GM12878 (cell line): ENCODE data around the gene CSNK2A1. TPM values are rescaled to one million over a fixed set of nuclear protein-coding genes. Genes with fewer than 3 reads are reported as not detected.

ENCODE experiments used
- ATAC-seq: fragments of 200-7000 bp; cut with Tn5 transposase; 3 replicates; pipeline ENCODE4 v1.9.1; 2020; ENCODE audit warnings: mild to moderate bottlenecking, moderate library complexity
- BruUV-seq: library from RNA; stranded (reverse); fragments of 400-500 nt; replicated peaks from 2 replicates; lab custom pipeline; 2021; lab: Mats Ljungman, UMichigan
- CTCF ChIA-PET: fragments of 300-600 bp; sonication (Branson Sonifier 250); formaldehyde crosslinking; extraction: SDS; loops from one replicate; lab custom pipeline; 2021; ENCODE audit warnings: inconsistent platforms; lab: Yijun Ruan, JAX
- POLR2A ChIA-PET: fragments of 350-600 bp; formaldehyde crosslinking; extraction: SDS; loops from one replicate; lab custom pipeline; 2021; ENCODE audit warnings: inconsistent platforms; lab: Charles Lee
- RAD21 ChIA-PET: fragments of 300-600 bp; sonication (Branson Sonifier 250); formaldehyde crosslinking; loops from one replicate; lab custom pipeline; 2023; ENCODE audit warnings: antibody characterized with exemption; ENCODE audit not compliant: unreplicated experiment; lab: Charles Lee
- SMC1A ChIA-PET: fragments of 300-600 bp; sonication (Branson Sonifier 250); formaldehyde crosslinking; loops from one replicate; lab custom pipeline; 2023; ENCODE audit not compliant: unreplicated experiment, uncharacterized antibody; lab: Charles Lee
- DNase-seq: peaks from one replicate; pipeline ENCODE4 v3.0.0-alpha.2; 2011; ENCODE audit warnings: low read depth, low spot score
- FAIRE-seq: peaks from 3 replicates; lab custom pipeline; 2011; peaks lifted over from hg19 to GRCh38; lab: Jason Lieb, UNC
- H2AFZ ChIP-seq: 2 replicates; pipeline ENCODE4 v1.6.0; 2011; ENCODE audit warnings: low read depth, low read length, control low read depth; ENCODE audit not compliant: control insufficient read depth
- H3K27ac ChIP-seq: 2 replicates; pipeline ENCODE4 v1.5.1; 2011; ENCODE audit warnings: control low read depth; ENCODE audit not compliant: control insufficient read depth, insufficient read depth
- H3K27me3 ChIP-seq, 2 experiments: replicated peaks in 1 of 2; 2 replicates each; pipeline versions ENCODE4 v1.6.0 to v1.6.1; 2011; ENCODE audit warnings: low read length in 1 of 2; ENCODE audit not compliant: control insufficient read depth in 2 of 2, insufficient read depth in 2 of 2
- H3K36me3 ChIP-seq, 2 experiments: 2 replicates each; pipeline ENCODE4 v1.5.1; 2011; ENCODE audit warnings: low read length in 1 of 2; ENCODE audit not compliant: control insufficient read depth in 2 of 2, insufficient read depth in 2 of 2
- H3K4me1 ChIP-seq: 2 replicates; pipeline ENCODE4 v1.6.1; 2011; ENCODE audit warnings: mild to moderate bottlenecking, low read length, moderate library complexity, mixed read lengths; ENCODE audit not compliant: control insufficient read depth, insufficient read depth
- H3K4me2 ChIP-seq: 2 replicates; pipeline ENCODE4 v1.6.0; 2011; ENCODE audit warnings: control low read depth; ENCODE audit not compliant: control insufficient read depth, insufficient read depth
- H3K4me3 ChIP-seq: fragments of 200-600 bp; sonication (generic); 2 replicates; pipeline ENCODE4 v1.5.1; 2016
- H3K79me2 ChIP-seq: 2 replicates; pipeline ENCODE4 v1.6.0; 2011; ENCODE audit warnings: low read length; ENCODE audit not compliant: control insufficient read depth, insufficient read depth
- H3K9ac ChIP-seq: 2 replicates; pipeline ENCODE4 v1.8.0; 2011; ENCODE audit warnings: low read length, control low read depth, mixed read lengths; ENCODE audit not compliant: control insufficient read depth, insufficient read depth
- H3K9me3 ChIP-seq: replicated peaks from 3 replicates; pipeline ENCODE4 v1.5.1; 2011; ENCODE audit warnings: mild to moderate bottlenecking, low read length; ENCODE audit not compliant: control insufficient read depth, insufficient read depth
- H4K20me1 ChIP-seq: 2 replicates; pipeline ENCODE4 v1.6.0; 2011; ENCODE audit not compliant: control insufficient read depth, insufficient read depth
- CHD1 ChIP-seq: IDR thresholded peaks from 2 replicates; pipeline ENCODE4 v1.6.1; 2012; ENCODE audit warnings: low read depth, low read length, improper control_type of control experiment
- CREM ChIP-seq: IDR thresholded peaks from 2 replicates; pipeline ENCODE4 v1.6.1; 2014; ENCODE audit warnings: antibody characterized with exemption, low read depth
- DPF2 ChIP-seq: fragments of 450-650 bp; IDR thresholded peaks from 2 replicates; pipeline ENCODE4 v1.6.1; 2017; ENCODE audit warnings: mild to moderate bottlenecking
- ETV6 ChIP-seq, 2 experiments: fragments of 450-650 bp in 1 of 2; IDR thresholded peaks in 1 of 2; conservative IDR thresholded peaks in 1 of 2; 2 replicates each; pipeline ENCODE4 v1.6.1; 2014; ENCODE audit warnings: antibody characterized with exemption in 1 of 2, borderline replicate concordance in 1 of 2, low read depth in 1 of 2, mild to moderate bottlenecking in 1 of 2, moderate library complexity in 1 of 2
- FOXM1 ChIP-seq: IDR thresholded peaks from 2 replicates; pipeline ENCODE4 v1.6.1; 2012; ENCODE audit warnings: low read depth, mild to moderate bottlenecking, inconsistent platforms, low read length, moderate library complexity
- HDAC6 ChIP-seq: fragments of 200-600 bp; sonication (generic); IDR thresholded peaks from one replicate; pipeline ENCODE4 v1.8.0; 2017; ENCODE audit warnings: antibody characterized with exemption; ENCODE audit not compliant: unreplicated experiment
- IRF3 ChIP-seq: fragments of 450-650 bp; IDR thresholded peaks from 2 replicates; pipeline ENCODE4 v1.6.1; 2014; ENCODE audit warnings: mild to moderate bottlenecking
- IRF4 ChIP-seq: IDR thresholded peaks from 2 replicates; pipeline ENCODE4 v1.6.1; 2011; ENCODE audit warnings: low read depth, low read length
- LARP7 ChIP-seq: fragments of 450-650 bp; IDR thresholded peaks from 2 replicates; pipeline ENCODE4 v1.6.1; 2017; ENCODE audit warnings: mild to moderate bottlenecking
- MAX ChIP-seq: IDR thresholded peaks from 2 replicates; pipeline ENCODE4 v1.6.1; 2012; ENCODE audit warnings: low read depth, low read length, improper control_type of control experiment
- NFIC ChIP-seq: IDR thresholded peaks from 2 replicates; pipeline ENCODE4 v1.6.1; 2012; ENCODE audit warnings: low read depth, mild to moderate bottlenecking, inconsistent platforms, low read length, moderate library complexity
- NR2F1 ChIP-seq: fragments of 450-650 bp; conservative IDR thresholded peaks from 2 replicates; pipeline ENCODE4 v1.6.1; 2017; ENCODE audit warnings: mild to moderate bottlenecking
- NRF1 ChIP-seq: conservative IDR thresholded peaks from 2 replicates; pipeline ENCODE4 v1.6.1; 2011; ENCODE audit warnings: mild to moderate bottlenecking, low read depth, low read length, improper control_type of control experiment
- PKNOX1 ChIP-seq: fragments of 450-650 bp; IDR thresholded peaks from 2 replicates; pipeline ENCODE4 v1.6.1; 2016; ENCODE audit warnings: mild to moderate bottlenecking
- POLR2A ChIP-seq: IDR thresholded peaks from 2 replicates; pipeline ENCODE4 v1.6.1; 2011; ENCODE audit warnings: low read depth, mild to moderate bottlenecking, low read length
- SREBF2 ChIP-seq: IDR thresholded peaks from 2 replicates; pipeline ENCODE4 v1.6.1; 2012; ENCODE audit warnings: mild to moderate bottlenecking, low read length
- STAT1 ChIP-seq: fragments of 450-650 bp; conservative IDR thresholded peaks from 2 replicates; pipeline ENCODE4 v1.6.1; 2014; ENCODE audit warnings: antibody characterized with exemption, mild to moderate bottlenecking
- ZNF24 ChIP-seq: fragments of 450-650 bp; IDR thresholded peaks from 2 replicates; pipeline ENCODE4 v1.6.1; 2017; ENCODE audit warnings: antibody characterized with exemption, mild to moderate bottlenecking
- ZNF274 ChIP-seq: IDR thresholded peaks from one replicate; pipeline ENCODE4 v1.8.0; 2011; ENCODE audit not compliant: insufficient read length, insufficient read depth
- ZNF592 ChIP-seq: fragments of 450-650 bp; IDR thresholded peaks from 2 replicates; pipeline ENCODE4 v1.6.1; 2017; ENCODE audit warnings: mild to moderate bottlenecking, moderate library complexity
- WGBS: methylation state at CpG from one replicate; pipeline ENCODE4 v1.1.6; 2016; ENCODE audit warnings: low lambda C conversion rate; ENCODE audit not compliant: insufficient replicate concordance, insufficient coverage; ENCODE audit errors: missing lambda C conversion rate; 5-methylcytosine and 5-hydroxymethylcytosine counted together
- in situ Hi-C: fragments of 300-500 bp; cut with MboI; formaldehyde crosslinking; loops from 9 replicates; pipeline ENCODE4 v1.14.3; 2018; ENCODE audit warnings: mixed read lengths
- intact Hi-C: fragments of 100-400 bp; cut with micrococcal nuclease; formaldehyde crosslinking; loops from one replicate; pipeline ENCODE4 v1.14.2; 2022; ENCODE audit not compliant: unreplicated experiment
- polyA plus RNA-seq, 11 experiments: library from polyadenylated mRNA; depleted of rRNA in 4 of 11; unstranded in 6 of 11; stranded (reverse) in 5 of 11; fragments of >200 nt; fragmentation: Nextera tagmentation in 4 of 11; fragmentation: Illumina TruSeq in 1 of 11; extraction: Ambion mirVana in 4 of 11; extraction: Trizol in 1 of 11; gene quantifications; 1 replicate in 1 of 11; 2 replicates in 10 of 11; pipeline versions ENCODE4 v1.2.1 to v1.2.3, GENCODE V29; 2011 to 2016; ENCODE audit warnings: inconsistent platforms in 2 of 11, missing spikeins in 2 of 11, low read depth in 1 of 11
- total RNA-seq, 4 experiments: library from RNA; depleted of rRNA in 3 of 4; stranded (reverse); fragments of >200 nt in 3 of 4; fragmentation: Illumina TruSeq in 1 of 4; extraction: Trizol in 1 of 4; gene quantifications; 2 replicates each; pipeline versions ENCODE4 v1.2.1 to v1.2.3, GENCODE V29; 2013 to 2021

The CSNK2A1 gene
- total and polyA plus RNA-seq, 10 of the 15 experiments (the other 5 are each of a cell fraction or from before 2014, with no cell fraction given) = 47.6 to 199 (median 95.0) TPM

GRCh38 chr20:440636-441035 is 103.0 kb downstream of the CSNK2A1 start:
- Histone ChIP-seq H2AFZ (no peak overlapping the region), H3K9me3 (no peaks in the 10 kb centered on the region), H3K27ac (no peak overlapping the region), H3K4me1 (peaks cover 20% of the 10 kb centered on the region), H3K4me3 (no peak overlapping the region), H3K4me2 (no peak overlapping the region), H3K36me3 (peaks cover 23 to 46% of the 10 kb centered on the region in 2 experiments), H3K27me3 (no peaks in the 10 kb centered on the region), H3K79me2 (no peaks in the 10 kb centered on the region), H3K9ac (no peak overlapping the region), H4K20me1 (no peaks in the 10 kb centered on the region; the same call in 1 of the 2 replicates)
- SMC1A ChIA-PET = no interaction called here
- no peak for TF ChIP-seq FOXM1
- TF ChIP-seq LARP7 = no peak
- TF ChIP-seq NFIC = no peak
- no peak for TF ChIP-seq ETV6 (conservative IDR thresholded peaks at IDR 0.05 in 1 of 2, IDR thresholded peaks at IDR 0.05 in 1 of 2; ENCODE audit: borderline replicate concordance in 1 of 2, low read depth in 1 of 2)
- TF ChIP-seq NRF1 = no peak
- no peak for TF ChIP-seq CREM
- no peak for TF ChIP-seq PKNOX1
- TF ChIP-seq DPF2 = no peak
- no peak for TF ChIP-seq SREBF2
- no peak for TF ChIP-seq IRF3
- no peak for TF ChIP-seq STAT1
- TF ChIP-seq ZNF24 = no peak
- no peak for TF ChIP-seq NR2F1
- TF ChIP-seq ZNF274 = no peak
- no peak for TF ChIP-seq HDAC6
- TF ChIP-seq MAX = no peak
- TF ChIP-seq ZNF592 = no peak
- TF ChIP-seq POLR2A = no peak
- TF ChIP-seq CHD1 = no peak
- no peak for TF ChIP-seq IRF4
- FAIRE-seq = no peak
- no peak for ATAC-seq
- DNase-seq = no peak
- no TSS peak for BruUV-seq
- CTCF ChIA-PET = no interaction called here
- intact Hi-C loops = no loop called here
- POLR2A ChIA-PET = no interaction called here
- 97% methylated on average over 13 of the region's 13 CpGs for WGBS
- in situ Hi-C loops = no loop called here
- RAD21 ChIA-PET = no interaction called here
